ENCODE measurements around the gene FILIP1L.

- TF ChIP-seq, protein P1, sequence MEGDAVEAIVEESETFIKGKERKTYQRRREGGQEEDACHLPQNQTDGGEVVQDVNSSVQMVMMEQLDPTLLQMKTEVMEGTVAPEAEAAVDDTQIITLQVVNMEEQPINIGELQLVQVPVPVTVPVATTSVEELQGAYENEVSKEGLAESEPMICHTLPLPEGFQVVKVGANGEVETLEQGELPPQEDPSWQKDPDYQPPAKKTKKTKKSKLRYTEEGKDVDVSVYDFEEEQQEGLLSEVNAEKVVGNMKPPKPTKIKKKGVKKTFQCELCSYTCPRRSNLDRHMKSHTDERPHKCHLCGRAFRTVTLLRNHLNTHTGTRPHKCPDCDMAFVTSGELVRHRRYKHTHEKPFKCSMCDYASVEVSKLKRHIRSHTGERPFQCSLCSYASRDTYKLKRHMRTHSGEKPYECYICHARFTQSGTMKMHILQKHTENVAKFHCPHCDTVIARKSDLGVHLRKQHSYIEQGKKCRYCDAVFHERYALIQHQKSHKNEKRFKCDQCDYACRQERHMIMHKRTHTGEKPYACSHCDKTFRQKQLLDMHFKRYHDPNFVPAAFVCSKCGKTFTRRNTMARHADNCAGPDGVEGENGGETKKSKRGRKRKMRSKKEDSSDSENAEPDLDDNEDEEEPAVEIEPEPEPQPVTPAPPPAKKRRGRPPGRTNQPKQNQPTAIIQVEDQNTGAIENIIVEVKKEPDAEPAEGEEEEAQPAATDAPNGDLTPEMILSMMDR (conservative IDR thresholded peaks at IDR 0.05; ENCODE audit: low read length), result no peak
- TF ChIP-seq EZH2phosphoT487 (IDR thresholded peaks at IDR 0.05; ENCODE audit: borderline replicate concordance, low read depth, low read length), result no peak
These were observed 60.2 kb downstream of the FILIP1L start for GRCh38 chr3:100053951-100054620.
